ENCODE measurements around the gene ZNF609.

The ZNF609 gene

DNA sequence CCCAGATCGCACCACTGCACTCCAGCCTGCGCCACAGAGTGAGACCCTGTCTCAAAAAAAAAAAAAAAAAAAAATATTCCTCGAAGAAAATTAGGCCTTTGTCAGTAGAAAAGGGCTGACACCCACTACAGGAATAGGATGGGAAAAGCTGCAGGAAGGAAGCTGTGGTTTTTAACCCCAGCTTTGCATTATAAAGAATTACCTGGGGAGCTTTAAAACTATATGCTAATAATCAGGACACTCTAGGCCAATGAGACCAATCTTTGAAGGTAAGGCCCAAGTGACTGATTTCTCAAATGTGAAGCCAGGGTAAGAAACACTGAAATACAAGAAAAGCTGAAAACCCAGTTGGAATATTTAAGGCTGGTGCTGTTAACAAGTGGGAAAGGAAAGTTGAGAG, 240.7 kb downstream of the ZNF609 start:
- FAIRE-seq = no peak

DNA sequence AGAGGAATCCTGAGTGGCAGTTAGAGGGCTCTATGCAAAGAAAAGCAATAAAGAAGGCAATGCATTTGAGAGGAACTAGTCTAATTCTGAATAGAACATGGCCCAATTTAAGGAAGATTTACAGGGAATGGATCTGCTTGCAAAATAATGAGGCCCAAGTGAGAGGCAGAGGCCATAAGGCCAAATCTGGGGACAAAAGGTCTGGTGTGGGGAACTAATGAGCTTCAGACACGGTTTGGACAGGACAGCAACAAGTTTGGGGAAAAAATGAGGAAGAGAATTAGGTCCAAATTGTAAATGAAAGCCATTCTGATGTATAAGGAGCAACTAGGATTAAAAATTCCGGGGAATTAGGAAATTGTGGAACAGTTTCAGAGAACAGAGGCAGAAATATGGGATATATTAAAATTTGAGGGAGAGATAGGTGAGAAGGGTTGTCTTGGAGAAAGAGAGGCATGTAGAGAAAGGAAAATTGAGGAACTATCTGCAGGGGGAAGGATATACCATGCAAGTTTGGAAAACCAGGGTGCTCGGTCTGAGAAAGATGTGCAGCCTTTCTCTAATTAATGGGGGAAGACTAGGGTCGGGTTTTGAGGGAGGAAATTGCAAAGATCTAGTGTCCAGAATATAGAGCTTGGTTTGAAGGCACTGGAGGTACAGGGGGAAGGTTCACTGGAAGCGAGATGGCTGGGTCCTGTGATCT, 241.3 kb downstream of the ZNF609 start:
- no peak for FAIRE-seq

DNA sequence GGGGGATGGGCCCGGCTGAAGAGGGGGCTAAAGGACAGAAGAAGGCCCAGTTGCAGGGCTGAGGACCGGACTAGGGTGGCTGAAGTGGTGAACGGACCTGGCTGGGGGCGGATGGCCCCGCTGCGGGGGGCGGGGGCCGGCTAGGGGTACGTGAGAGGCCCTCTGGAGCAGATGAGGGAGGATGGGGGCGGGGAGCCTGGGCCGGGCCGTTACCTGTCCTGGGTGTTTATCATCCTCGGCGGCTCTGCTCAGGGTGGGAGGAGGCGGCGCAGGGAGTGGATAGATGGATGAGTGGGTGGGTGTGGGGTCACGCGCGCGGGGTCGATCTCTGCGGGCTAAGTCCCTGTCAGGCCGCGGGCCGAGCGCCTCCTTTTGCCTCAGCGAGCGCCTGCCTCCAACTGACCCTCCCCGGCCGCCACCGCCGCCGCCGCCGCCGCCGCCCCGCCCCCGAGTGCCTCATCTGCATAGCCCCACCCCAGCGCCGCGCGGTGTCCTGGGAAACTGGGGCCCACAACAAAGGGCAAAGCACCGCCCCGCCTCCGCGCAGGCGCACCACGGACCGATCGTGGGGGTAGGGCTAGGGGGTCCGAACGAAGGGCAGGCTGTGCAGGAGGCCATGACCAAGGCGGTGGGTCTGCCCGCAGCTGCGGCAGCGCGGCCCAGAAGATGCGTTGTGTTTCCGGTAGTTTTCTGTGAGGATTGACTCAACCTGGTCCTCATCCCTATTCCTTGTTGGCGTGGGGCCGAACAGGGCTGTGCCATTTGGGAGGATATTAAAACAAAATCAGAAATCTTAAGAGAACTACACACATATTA, 242.6 kb downstream of the ZNF609 start:
- FAIRE-seq = no peak

DNA sequence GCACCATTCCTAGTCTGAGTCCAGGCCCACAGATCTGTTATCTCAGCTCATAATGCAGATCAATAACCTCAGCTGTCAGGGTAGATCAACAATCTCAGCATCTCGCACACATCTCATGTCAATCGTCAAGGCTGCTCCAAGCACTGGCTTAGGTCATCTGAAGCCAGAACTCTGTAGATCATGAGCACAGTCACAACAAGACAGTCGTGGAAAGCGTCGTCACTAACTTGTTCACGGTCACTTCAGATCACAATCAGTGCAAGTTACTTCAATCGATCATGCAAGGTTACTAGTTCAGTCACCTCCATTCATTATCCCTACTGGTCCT, 243.2 kb downstream of the ZNF609 start:
- FAIRE-seq = no peak

DNA sequence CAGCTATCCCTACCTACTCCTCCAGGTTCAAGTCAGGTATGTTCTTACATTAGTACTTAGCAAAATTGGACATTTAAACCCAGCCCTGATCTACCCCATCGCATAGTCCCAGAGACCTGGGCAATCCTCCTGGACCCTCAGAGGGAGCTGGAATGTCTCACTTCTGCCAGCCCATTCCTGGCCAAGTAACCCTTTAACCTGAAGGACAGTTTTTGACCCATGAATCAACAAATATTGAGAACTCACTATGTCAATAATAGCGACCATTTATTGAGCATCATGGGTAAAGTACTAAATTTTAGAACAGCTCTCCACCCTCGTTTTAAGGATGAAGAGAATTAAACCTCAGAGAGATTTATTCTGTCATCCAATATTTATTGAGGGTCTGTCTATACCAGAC, 244.6 kb downstream of the ZNF609 start:
- no peak for FAIRE-seq

DNA sequence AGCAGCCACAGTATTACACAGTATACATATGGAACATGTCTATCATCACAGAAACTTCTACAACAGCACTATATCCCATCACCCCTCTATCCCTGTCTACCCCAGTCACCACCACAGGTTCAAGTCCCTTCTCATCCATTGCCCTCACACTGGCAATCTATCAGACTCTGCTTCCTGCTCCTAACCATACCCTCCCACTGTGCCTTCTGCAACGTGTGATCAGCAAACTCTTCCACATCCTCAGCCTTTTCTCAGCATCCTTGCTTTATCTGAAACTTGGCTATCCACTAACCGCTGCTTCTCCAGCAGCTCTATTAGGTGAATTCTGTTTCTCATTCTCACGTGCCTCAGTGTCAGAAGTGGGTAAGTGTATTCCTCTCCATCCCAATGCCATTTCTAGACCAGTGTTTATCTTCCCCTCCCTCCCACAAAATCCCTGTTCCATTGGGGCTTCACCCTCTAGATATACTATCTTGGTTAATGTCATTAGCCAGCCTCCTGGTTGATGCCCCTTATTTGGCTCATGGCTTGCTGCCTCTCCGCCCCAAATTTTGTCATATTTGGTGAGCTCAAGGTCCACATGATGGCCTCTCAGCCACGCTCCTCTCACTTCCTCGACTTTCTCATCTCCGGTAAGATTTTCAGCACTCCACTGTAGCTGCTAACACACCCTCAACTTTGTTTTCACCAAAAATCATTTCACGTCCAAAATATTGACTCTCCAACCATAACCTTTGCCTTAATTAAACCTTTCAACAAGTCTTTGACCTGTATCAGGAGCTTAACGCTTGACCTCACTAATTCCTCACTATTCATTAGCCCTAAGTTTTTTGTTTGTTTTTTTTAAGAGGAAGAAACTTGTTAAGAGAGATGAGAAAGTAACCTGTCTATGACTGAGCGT, 245.9 kb downstream of the ZNF609 start:
- no peak for FAIRE-seq

DNA sequence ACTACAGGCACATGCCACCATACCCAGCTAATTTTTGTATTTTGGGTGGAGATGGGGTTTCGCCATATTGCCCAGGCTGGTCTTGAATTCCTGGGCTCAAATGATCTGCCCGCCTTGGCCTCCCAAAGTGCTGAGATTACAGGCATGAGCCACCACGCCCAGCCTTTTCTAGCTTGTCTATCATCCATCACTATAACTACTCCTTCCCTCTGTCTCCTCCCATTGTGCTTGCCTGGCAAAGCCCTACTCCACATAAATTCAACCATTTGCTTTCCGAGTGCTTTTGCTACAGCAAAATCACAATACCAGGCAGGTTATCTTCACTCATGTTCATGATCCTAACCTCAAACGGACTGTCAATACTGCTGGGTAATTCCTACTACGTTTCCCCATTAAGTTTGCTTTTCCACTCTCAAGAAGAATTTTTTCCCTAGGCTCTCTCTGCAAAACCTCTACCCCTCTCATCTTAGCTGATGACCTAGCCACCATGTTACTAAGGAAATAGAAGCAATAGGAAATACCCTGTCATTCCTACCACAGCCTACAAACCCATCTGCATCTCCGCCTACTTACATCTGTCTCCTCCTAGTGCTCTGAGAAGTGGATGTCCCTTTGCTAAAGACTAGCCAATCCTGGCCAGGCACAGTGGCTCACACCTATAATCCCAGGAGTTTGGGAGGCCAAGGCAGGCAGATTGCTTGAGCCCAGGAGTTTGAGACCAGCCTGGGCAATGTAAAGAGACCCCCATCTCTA, 250.5 kb downstream of the ZNF609 start:
- FAIRE-seq = no peak

DNA sequence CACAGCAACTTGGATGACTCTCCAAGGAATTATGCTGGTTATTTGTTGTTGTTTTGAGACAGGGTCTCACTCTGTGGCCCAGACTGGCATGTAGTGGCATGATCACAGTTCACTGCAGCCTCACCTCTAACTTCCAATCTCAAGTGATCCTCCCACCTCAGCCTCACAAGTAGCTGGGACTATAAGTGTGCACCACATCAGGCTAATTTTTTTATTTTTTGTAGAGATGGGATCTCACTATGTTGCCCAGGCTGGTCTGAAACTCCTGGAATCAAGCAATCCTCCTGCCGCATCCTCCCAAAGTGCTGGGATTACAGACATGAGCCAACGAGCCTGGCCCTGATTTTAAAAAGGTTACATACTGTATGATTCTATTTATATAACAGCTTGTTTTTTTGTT, 252.0 kb downstream of the ZNF609 start:
- no peak for FAIRE-seq

DNA sequence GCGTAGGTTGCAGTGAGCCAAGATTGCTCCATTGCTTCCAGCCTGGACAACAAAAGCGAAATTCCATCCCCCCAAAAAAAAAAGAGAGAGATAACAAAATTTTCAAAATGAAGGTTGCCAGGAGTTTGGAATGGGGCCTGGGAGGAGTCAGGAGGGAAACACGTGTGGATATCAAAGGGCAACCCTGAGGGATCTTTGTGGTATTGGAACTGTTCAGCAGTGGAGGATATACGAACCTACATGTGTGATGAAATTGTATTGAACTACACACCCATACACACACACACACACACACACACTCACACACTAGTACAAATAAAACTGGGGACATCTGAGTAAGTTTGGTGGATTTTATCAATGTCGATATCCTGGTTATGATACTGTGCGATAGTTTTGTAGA, 253.2 kb downstream of the ZNF609 start:
- FAIRE-seq = no peak

DNA sequence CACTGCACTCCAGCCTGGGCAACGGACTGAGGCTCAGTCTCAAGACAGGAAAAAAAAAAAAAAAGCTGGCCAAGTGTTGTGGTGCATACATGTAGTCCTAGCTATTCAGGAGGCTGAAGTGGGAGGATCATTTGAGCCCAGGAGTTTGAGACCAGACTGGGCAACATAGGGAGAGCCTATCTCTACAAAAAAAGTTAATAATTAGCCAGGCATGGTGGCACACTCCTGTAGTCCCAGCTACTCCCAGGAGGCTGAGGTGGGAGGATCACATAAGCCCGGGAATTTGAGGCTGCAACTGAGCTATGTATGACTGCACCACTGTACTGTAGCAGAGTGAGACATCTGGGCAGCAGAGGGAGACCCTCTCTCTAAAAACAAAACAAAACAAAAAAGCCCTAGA, 256.1 kb downstream of the ZNF609 start:
- no peak for FAIRE-seq

DNA sequence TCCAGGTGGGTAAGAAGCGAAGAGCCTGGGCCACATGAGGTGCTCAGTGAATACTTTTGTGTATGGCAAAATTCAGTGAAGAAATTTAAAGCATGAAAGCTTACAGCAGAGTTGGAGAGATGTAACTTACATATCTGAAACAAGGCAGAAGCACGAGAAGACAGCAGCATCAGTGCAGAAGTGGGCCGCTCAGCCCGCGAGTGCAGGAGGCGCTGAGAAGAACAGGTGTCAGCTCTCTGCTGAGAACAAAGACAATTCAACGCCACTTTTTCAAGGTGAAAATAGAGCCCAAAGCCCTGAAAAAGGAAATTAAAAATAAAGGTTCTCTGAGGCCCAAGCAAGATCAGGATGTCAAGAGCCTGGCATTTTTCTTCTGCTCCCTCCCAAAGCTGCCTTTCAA, 256.8 kb downstream of the ZNF609 start:
- FAIRE-seq = no peak

DNA sequence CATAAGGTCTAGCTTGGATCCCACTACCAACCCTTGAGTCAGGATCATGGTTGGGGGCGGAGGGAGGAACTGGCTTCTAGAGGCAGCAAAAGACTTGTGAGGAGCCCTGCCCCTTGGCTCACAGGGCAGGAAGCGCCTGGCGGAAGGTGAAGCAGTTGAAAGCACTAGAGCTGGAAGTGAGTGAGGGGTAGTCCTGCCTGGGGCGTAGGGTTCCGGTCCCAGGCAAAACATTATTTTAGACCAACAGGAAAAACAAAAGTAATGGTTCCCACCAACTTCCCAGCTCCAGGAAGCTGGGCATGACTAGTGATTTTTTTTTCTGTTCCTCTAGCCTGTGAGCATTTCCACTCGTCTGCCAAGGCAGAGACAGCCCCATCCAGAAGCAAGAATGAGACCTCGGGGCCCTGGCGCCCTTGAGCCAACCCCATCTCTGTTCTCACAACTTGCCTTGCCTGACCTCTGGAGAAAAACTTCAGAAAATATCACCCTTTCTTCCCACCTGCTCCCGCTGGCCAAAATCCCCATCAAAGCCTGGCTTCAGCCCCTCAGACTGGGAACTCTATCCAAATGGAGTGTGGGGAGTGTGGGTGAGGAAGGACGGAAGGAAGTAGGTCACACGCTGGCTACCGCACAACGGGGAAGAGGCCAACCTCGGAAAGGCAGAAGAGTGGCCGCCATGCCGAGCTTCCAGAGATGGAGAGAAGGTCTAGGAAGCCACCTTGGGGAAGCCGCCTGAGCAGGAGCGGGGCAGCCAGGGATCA, 257.5 kb downstream of the ZNF609 start:
- no peak for FAIRE-seq

DNA sequence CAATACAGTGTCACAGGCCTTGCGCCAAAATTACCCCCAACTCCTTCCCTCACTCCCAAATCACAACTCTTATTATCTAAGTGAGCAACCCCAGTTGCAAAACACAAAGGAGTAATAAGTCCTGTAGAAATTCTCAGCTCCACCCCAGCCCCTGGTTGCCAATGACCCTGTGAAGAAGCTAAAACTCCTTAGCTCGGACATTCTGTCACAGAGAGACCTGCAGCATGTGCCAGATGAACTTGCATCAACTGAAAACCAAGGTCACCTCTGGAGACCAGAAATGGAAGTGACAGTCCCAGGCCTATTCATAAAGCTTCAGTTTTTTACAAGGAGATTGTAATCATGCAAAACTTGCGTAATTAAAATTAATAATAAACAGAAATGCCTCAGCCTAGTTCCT, 259.8 kb downstream of the ZNF609 start:
- FAIRE-seq = no peak

DNA sequence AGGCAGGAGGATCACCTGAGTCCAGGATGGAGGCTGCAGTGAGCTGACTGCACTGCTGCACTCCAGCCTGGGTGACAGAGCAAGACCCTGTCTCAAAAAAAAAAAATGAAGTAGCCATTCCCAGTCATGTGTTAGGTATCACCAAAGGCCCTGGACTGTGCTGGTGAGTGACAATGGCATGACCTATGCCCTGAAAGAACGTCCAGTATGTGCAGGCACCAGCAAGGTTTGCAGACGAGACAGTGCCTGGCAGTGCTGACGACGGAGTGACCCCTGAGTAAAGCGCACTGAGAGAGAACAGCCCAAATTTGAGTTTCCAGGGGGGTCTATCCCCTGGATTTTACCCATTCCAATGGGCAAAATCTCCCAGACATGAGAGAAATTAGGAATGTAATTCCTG, 269.8 kb downstream of the ZNF609 start:
- FAIRE-seq = no peak

DNA sequence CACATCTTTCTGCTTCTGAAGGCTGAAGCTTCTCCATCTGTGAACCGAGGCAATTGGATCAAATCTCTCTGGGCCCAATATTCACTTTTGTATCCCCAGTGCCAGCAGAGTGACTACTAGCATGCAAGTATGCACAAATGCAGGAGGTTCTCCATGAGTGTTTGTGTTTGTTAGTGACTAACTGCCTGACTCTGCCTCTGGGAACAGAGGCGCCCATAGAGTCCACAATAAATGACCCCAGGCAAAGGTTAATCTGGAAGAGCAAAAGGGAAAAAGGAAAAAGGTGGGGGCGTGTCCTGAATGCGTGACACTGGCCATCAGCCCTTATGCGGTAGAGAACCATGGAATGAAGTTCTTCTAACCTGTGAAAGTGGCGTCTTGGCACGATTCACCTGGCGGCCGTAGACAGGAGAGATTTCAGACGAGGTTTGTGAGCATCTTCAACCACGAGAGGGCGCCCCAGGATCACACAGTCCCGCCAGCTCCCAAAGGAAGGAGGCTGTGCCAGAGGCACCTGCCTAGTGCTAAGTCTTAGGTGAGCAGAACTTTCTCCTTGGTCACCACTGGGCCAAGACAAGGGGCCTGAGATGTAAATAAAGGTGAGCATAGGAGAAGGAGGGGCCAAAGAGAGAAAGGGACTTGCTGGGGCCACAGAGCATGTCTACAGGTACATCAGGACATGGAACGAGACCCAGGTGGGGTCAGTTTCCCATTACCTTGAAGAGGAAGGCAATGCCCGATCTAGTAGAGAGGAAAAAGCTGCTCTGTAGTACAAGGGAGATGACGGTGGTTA, 270.8 kb downstream of the ZNF609 start:
- FAIRE-seq = no peak

DNA sequence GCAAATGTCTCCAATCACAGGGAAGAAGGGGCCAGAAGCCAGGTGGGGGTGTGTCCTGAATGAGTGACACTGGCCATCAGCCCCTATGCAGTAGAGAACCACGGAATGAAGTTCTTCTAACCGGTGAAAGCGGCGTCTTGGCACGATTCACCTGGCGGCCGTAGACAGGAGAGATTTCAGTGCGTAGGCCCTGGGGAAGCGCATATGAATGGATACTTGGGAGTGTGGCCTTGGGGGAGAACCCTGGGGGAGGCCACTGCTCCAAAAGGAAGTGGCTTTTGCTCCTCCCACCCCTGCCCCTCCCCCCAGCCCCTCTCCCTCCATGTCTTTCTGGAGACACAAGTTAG, 271.4 kb downstream of the ZNF609 start:
- no peak for FAIRE-seq

DNA sequence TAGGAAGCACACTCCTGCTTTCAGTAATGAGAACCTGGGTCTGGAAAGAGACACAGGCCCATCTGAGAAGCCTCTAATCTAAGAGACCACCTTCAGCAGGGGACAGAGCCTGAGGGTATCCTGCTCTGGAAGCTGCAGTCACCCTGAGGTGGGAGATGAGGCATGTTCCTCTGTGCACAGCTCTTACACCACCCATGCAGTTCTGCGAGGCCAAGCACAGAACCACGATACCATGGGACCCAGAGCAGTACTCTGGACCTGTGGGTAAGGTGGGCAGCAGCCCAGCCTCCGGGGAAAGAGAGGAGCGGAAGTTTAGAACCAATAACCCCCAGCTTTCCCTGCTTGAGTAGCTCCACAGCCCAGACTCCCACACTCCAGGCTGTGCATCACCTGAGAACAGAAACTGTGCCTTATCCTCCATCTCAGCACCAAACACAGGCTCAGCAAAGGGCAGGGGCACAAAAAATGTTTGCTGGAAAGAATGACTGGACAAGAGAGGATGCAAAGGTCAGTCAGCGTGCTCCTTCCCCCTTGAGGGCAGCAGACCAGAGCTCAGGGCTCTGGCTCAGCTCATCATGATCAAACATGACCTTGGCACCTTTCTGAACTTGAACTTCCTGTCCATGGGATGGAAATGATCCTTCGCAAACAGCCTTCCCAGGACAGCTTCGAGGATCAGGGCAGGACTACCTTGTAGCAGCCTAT, 271.9 kb downstream of the ZNF609 start:
- FAIRE-seq = no peak

All from endometrium (tissue), 2 donors.